ENCODE results near the gene HOXC6. TPM values are rescaled to one million over a fixed set of nuclear protein-coding genes. Genes with fewer than 3 reads are reported as not detected.

The HOXC6 gene
- total and polyA plus RNA-seq, 11 donors, result 0.04 to 0.40 (median 0.08) TPM; not detected in 8

DNA sequence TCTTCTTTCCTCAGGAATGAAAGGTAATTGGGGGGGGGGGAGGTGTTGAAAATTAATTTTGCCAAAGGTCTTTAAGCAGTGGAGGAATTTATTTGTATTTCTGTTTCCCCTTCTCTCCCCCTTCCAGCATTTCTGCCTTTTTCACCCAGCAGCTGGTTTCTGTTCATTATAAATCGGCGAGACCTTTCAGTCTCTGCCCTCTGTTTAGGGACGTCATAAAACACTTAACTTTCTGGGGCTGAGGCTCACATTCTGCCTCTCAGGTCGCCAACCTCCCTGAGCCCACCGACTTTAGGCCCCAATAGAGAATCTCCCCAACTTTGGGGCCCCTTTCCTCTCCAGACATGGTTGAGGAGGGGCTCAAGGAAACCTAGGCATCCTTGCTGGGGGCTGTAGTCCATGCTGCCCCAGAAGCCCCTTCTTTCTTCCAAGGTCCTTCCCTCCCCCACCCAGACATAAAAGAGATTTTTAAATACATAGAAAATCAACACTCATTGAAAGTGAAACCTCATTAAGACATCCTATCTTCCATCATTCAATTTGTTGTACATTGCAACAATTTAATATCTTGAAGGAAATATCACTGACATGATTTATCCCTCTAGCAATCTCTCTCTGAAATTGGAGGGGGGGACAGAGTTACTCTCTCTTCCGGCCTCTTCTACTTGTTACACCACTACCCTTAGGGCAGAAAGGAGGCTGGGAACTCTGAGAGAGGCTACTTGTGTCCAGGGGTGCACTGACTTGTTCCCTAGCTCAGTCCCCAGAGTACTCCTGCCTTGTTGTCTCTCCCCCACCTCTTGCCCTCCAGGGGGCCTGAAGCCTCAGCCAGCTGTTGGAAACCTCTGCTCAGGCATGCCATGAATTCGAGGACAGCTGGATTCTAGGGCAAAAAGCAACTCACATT is 2.5 kb upstream of the HOXC6 start:
- no peak overlapping the region for H3K27ac ChIP-seq
- peaks cover 0 to 7% (median under 1%) of the 10 kb centered on the region in 12 donors for H3K4me1 ChIP-seq
- no peak for DNase-seq

DNA sequence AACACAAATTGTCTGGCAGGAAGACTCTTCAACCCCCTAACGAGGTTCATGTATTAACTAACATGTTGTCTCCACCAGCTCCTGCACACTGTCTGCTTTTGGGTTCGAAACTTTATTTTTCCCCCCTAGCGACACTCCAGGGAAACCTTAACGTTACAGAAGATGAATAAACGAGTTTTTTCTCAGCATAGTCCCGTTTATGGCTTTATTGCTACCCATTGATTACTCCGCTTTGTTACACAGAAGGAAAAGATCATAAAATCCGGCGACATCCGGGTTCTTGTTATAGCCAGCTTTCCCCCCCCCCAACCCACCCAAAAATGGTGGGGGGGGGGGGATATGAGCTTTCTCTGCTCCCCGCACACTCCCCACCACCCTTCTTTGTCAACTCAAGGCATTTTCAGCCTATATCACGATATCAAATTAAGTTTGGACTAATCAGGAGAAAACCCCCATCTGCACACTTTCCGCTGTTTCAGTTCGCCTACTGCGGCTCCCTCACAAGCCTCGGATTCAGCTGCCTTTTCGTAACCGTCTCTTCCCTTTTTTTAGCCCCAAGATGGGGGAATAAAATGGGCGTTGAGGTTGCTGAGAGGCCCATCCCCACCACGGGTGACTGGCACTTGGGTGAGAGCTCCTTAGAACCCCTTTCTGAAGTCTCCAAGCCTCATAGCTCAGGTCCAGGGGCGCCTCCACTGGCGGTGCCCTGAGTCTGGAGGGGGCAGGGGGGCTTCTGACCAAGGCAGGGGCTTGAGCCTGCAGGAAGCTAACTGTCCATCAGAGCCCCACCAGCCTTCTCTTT is 1.4 kb upstream of the HOXC6 start:
- intact Hi-C loops (cut with DNase I), result no loop called here
- no peak for DNase-seq
- no peak overlapping the region for H3K27ac ChIP-seq

More for the DNA sequence above, 2.5 kb upstream of the HOXC6 start:
- intact Hi-C loops (cut with DNase I), result no loop called here
- WGBS, 4 donors, result 29 to 39% (median 36%) methylated on average over 7 of the region's 7 CpGs
- TF ChIP-seq, protein P1, sequence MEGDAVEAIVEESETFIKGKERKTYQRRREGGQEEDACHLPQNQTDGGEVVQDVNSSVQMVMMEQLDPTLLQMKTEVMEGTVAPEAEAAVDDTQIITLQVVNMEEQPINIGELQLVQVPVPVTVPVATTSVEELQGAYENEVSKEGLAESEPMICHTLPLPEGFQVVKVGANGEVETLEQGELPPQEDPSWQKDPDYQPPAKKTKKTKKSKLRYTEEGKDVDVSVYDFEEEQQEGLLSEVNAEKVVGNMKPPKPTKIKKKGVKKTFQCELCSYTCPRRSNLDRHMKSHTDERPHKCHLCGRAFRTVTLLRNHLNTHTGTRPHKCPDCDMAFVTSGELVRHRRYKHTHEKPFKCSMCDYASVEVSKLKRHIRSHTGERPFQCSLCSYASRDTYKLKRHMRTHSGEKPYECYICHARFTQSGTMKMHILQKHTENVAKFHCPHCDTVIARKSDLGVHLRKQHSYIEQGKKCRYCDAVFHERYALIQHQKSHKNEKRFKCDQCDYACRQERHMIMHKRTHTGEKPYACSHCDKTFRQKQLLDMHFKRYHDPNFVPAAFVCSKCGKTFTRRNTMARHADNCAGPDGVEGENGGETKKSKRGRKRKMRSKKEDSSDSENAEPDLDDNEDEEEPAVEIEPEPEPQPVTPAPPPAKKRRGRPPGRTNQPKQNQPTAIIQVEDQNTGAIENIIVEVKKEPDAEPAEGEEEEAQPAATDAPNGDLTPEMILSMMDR (IDR thresholded peaks at IDR 0.05), result no peak
- TF ChIP-seq POLR2A (IDR thresholded peaks at IDR 0.05), result no peak
- Histone ChIP-seq H3K9me3 (no peaks in the 10 kb centered on the region), H3K36me3 (no peaks in the 10 kb centered on the region), H3K4me3 (no peak overlapping the region), H3K27me3 (peaks cover 43 to 99% (median 89%) of the 10 kb centered on the region in 9 donors)
- ATAC-seq, result no peak

DNA sequence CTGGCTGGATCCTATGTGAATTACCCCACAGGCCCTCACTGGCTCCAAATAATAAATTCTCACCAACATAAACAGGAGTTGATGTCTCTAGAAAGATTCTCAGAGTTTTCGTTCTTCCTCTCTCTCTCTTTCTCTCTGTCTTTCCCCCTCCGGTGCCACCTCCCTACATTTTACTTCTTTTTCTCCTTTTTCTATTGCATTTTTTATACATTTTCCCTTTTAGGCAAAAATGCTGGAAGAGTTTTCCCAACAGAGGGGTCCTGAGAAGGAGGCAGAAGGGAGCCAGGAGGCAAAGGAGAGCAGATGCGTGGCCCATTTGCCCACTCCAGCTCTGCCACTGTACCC is 826 bp upstream of the HOXC6 start:
- H3K9me3 ChIP-seq, result no peaks in the 10 kb centered on the region
- H3K4me1 ChIP-seq, result peaks cover 0 to 16% (median 5%) of the 10 kb centered on the region in 12 donors
- no peaks in the 10 kb centered on the region for H3K36me3 ChIP-seq
- H3K27me3 ChIP-seq, result peaks cover 54 to 100% (median 95%) of the 10 kb centered on the region in 9 donors
- intact Hi-C loops (cut with DNase I), result no loop called here
- no peak for ATAC-seq
- 33 to 43% (median 41%) methylated on average over 3 of the region's 3 CpGs for WGBS, 4 donors
- no peak for DNase-seq
- H3K27ac ChIP-seq, result no peak overlapping the region
- no peak overlapping the region for H3K4me3 ChIP-seq
- TF ChIP-seq, protein P1 (IDR thresholded peaks at IDR 0.05), result no peak
- TF ChIP-seq POLR2A (IDR thresholded peaks at IDR 0.05), result no peak

More for the DNA sequence above, 1.4 kb upstream of the HOXC6 start:
- 14 to 25% (median 20%) methylated on average over 22 of the region's 22 CpGs for WGBS, 4 donors
- H3K36me3 ChIP-seq, result no peaks in the 10 kb centered on the region
- peaks cover 48 to 100% (median 93%) of the 10 kb centered on the region in 9 donors for H3K27me3 ChIP-seq
- H3K9me3 ChIP-seq, result no peaks in the 10 kb centered on the region
- TF ChIP-seq, protein P1 (IDR thresholded peaks at IDR 0.05), result no peak
- no peak for TF ChIP-seq POLR2A (IDR thresholded peaks at IDR 0.05)
- H3K4me3 ChIP-seq, result no peak overlapping the region
- peaks cover 0 to 16% (median 5%) of the 10 kb centered on the region in 12 donors for H3K4me1 ChIP-seq
- ATAC-seq, result no peak

Measured in heart left ventricle (tissue), 16 donors.